RKO (cell line): ENCODE measurements around the gene PIP4K2A.
A peak's percentile ranks its signal among the peaks of the same experiment; 100 is the strongest.
"Not testable (repeated sequence)": the region's sequence is repeated elsewhere in the genome, so short reads cannot be mapped to it uniquely, and the experiment has no call there.

Experiments used
- DNase-seq: peaks from one replicate; pipeline ENCODE4 v3.0.0-alpha.2; 2016; ENCODE audit warnings: low spot score

PIP4K2A gene

DNA sequence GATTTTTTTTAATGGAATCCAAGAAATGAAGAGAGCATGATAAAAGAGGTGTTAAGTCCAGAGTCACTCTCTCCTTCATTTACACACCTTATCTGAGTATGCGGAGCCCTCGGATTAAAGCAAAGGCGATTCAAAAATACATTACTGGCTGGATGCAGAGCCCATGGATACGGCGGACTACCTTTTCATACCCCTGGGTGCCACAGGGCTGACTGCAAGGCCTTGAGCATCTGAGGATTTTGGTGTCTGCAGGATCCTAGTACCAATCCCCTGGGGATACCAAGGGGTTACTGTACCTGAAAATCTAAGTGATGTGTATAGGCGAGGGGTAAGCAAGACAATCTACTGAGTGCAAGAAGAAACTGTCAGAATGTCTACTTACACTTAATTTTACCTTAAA, 20.5 kb downstream of the PIP4K2A start:
- no peak for DNase-seq

DNA sequence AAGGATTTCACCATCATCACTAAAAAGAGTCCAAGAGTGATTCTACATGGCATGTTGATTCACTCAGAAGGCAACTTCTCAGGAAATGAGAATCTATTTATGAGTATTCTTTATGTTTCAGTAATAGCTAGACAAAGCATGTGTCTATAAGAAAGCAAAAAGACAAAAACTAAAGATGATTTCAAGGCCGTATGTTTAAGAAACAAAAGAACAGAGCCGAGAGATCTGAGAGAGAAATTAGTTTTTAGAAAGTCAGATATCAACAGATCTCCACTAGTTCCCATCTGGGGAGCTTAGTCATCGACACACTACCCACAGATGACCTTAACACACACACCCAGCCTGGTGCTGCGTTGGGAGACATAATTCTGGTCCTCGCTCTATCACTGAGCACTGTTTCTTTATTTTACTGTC, 21.0 kb downstream of the PIP4K2A start:
- DNase-seq, result no peak

- not testable (repeated sequence) for DNase-seq
Observed at GRCh38 chr10:22692119-22692518, 22.3 kb downstream of the PIP4K2A start.

GRCh38 chr10:22690614-22691431, 23.6 kb downstream of the PIP4K2A start:
- DNase-seq, result no peak

DNA sequence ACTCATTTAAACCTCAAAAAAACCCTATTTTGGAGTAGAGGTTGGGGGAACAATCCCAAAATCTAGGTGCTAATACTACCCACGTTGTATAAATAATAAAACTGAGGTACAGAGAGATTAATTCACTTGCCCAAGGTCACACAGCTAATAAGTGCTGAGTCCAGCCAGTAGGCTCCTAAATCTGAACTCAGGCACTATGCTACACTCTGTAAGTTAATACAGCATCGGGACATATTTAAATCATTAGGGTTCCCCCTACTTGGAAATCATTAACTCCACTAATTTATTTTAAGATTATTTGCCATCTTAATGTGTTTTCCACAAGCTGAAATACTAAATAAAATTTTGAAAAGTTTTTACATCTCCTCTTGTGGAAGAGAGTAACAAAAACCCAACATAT, 24.2 kb downstream of the PIP4K2A start:
- DNase-seq, result no peak

DNA sequence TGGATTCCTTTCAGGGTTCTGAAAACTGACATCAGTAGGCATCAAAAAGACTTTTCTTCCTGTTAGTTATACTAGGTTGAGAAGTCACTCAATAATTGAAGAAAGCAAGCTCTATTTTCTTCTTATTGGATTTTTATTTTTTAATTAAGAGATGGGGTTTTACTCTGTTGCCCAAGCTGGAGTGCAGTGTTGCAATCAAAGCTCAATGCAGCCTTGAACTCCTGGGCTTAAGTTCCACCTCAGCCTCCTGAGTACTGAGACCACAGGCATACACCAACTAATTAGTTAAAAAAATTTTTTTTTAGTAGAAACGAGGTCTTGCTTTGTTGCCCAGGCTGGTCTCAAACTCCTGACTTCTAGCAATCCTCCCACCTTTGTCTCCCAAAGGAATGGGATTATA, 28.0 kb downstream of the PIP4K2A start:
- DNase-seq, result no peak

DNA sequence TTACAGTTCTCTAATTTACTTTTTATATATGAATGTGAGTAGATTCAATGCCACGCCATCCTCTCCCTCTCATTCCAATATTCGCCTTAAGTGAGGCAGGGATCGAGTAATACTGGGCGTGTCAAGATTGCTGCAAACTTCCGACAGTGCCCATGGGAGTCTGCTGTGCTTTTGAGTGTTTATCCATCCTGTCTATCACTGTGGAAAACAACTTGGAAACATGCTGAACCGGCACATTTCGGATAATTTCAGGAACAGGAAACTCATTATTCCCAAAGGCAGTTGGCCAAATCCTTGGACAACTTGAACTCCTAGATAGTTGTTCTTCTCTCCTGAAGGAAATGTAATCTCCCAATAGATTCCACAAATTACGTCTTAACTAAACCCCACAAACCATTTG, 28.5 kb downstream of the PIP4K2A start:
- DNase-seq, result no peak

- no peak for DNase-seq
Observed at GRCh38 chr10:22684699-22685098, 29.7 kb downstream of the PIP4K2A start.

GRCh38 chr10:22683140-22683389, 31.3 kb downstream of the PIP4K2A start:
- DNase-seq, result peak; percentile 18

DNA sequence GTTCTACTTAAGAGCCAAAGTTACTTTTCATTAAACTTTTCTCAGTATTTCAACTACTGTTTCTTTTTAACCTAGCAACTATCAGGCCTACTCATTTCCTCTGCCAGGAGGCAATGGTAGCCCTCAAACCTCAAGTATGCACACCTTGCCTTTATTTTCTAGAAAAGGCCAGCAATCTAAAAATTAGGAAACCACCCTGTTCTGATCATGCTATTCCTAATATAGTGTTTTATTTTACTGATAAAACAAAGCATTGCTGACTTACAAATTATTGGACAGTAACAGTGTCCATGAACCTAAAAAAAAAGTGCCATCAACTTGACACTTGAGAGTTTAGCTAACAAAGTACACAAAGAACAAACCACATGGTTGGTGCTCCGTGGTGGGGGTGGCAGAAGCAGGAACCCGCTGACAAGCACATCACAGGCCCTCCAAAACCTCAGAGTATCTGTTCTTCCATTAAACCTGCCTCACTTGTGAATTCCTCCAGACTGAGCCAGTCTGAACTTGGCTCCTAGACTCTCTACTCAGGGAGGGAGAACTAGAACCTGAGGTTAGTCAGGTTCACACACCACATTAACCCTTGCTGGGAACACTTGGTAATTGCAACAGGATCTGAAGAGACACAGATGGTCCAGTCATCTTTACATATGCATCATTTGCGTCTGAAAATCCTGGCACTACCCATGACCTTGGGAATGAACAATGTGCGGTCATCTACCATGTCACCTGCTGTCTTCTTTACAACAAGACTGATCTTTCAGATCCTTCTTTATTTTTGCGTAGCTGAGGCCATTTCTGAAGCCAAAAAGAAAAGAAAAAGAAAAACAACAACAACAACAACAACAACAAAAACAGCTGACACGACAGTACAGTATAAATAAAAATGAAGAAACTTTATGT, 31.9 kb downstream of the PIP4K2A start:
- peak; percentile 41 for DNase-seq

- DNase-seq, result peak; percentile 62
Observed at GRCh38 chr10:22681783-22682183, 32.6 kb downstream of the PIP4K2A start.

- DNase-seq, result no peak
Observed at GRCh38 chr10:22681301-22681700, 33.1 kb downstream of the PIP4K2A start.

DNA sequence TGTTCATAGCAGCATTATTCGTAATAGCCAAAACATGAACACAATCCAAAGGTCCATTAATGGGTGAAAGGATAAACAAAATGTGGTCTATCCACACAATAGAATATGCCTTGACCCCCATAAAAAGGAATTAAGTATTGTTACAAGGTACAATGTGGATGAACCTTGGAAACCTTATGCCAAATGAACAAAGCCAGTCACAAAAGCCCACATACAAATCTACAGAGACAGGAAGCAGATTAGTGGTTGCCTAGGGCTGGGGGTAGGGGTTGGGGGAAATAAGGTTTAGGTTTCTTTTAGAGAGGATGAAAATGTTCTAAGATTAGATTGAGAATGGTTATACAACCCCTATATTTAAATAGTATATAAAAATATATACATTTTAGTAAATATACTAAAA, 34.8 kb downstream of the PIP4K2A start:
- no peak for DNase-seq

GRCh38 chr10:22677333-22677732, 37.0 kb downstream of the PIP4K2A start:
- no peak for DNase-seq

- DNase-seq, result no peak
Observed at GRCh38 chr10:22676435-22676834, 37.9 kb downstream of the PIP4K2A start.

DNA sequence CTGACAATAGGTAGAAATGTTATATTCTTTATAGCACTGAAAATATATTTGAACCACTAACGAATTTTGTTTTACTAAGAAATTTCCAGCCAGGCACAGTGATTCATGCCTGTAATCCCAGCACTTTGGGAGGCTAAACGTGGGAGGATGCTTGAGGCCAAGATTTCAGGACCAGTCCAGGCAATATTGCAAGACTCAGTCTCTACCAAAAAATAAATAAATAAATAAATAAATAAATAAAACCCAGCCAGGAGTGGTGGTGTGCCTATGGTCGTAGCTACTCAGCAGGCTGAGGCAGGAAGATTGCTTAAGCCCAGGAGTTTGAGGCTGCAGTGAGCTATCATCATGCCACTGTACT, 39.8 kb downstream of the PIP4K2A start:
- no peak for DNase-seq

DNA sequence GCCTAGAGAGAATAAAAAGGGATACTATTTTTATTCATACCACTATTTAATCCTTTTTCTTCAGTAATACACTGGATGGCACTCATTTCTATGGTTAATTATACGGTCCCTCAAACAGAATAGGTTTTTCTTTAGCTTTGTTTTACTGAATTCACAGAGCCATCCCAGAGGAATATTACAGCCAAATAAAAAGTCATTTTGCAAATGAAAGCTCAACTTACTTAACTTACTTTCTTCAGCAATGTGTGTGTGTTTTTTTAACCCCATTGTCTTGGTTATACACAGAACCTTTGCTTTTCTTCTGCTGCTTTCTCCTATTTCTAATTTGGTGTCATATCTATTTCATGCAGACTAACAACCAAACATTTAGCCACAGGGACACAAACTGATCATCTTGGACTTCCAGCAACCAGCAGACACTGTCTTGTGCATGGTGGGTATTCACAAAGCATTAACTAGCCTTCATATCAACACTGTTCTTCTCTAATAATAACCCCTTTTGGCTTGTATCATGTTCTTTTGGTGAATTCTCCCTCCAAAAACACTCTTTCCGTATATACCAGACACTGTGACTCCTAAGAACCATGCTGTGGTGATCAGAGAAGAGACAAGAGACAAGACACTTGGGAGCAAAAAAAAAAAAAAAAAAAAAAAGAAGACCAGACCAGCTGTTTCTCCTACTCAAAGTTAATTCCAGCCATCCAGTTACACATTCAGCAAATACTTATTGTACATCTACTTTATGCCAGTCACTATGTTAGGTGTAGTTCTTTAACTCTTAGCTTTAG, 40.4 kb downstream of the PIP4K2A start:
- no peak for DNase-seq

DNA sequence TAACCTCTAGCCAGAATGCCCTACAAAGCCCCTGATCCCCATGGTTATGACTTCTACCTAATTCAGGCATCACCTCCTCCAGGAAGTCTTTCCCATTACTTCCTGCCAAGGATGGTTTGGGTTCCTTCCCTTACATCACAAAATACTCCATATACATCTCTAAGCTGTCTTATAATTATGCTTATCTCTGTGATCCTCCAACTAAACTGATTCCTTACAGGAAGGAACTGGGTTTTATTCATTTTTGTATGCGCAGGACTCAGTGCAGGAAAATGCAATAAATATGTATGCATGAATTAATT, 41.3 kb downstream of the PIP4K2A start:
- no peak for DNase-seq

- no peak for DNase-seq
Observed at GRCh38 chr10:22672319-22673090, 41.9 kb downstream of the PIP4K2A start.

DNA sequence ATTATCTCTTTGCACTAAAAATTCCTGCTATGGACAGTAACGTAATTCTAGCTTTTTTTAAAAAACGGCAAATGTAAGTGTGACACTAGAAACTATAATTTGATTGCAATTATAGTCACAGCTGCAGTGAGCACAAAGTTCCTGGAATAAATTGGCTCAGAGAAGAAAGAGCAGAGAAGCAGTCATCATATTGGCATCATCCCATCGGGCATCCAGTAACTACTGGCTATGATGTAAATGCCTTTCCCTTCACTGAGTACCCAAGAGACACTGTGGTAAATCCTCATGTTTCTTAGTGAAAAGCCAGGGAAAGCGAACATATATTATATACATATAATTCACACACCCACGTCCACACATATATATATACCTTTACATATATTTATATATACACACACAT, 43.6 kb downstream of the PIP4K2A start:
- no peak for DNase-seq

GRCh38 chr10:22669163-22669711, 45.1 kb downstream of the PIP4K2A start:
- DNase-seq, result no peak

GRCh38 chr10:22667093-22667480, 47.3 kb downstream of the PIP4K2A start:
- DNase-seq, result no peak
